HG03060 (cell line): ENCODE results near the gene C5orf15.
"Not testable (repeated sequence)": the region's sequence is repeated elsewhere in the genome, so short reads cannot be mapped to it uniquely, and the experiment has no call there.

Experiments used
- ATAC-seq: cut with Tn5 transposase; IDR thresholded peaks from one replicate; pipeline ENCODE4 v1.9.1; 2021; ENCODE audit warnings: low read depth, moderate number of reproducible peaks; ENCODE audit not compliant: unreplicated experiment

Gene C5orf15

DNA sequence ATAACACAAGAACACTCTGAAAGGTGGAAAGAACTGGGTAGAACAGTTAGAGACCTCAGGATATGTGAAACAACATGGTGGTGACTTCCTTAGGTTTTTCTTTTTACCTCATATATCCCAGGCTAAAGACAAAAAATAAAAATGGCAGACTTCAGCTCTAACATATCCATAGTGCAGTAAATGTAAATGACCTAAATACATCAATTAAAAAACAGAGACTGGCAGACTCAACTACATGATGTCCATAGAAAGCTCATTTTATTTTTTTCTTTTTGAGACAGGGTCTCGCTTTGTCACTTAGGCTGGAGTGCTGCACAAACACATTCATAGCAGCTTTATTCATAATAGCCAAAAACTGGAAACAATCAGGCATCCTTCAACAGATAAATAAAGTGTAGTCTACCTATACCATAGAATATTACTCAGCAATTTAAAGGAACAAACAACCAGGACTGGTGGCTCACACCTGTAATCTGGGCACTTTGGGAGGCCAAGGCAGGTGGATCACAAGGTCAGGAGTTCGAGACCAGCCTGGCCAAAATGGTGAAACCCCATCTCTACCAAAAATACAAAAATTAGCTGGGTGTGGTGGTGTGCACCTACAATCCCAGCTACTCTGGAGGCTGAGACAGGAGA is 4.8 kb downstream of the C5orf15 start:
- no peak for ATAC-seq

DNA sequence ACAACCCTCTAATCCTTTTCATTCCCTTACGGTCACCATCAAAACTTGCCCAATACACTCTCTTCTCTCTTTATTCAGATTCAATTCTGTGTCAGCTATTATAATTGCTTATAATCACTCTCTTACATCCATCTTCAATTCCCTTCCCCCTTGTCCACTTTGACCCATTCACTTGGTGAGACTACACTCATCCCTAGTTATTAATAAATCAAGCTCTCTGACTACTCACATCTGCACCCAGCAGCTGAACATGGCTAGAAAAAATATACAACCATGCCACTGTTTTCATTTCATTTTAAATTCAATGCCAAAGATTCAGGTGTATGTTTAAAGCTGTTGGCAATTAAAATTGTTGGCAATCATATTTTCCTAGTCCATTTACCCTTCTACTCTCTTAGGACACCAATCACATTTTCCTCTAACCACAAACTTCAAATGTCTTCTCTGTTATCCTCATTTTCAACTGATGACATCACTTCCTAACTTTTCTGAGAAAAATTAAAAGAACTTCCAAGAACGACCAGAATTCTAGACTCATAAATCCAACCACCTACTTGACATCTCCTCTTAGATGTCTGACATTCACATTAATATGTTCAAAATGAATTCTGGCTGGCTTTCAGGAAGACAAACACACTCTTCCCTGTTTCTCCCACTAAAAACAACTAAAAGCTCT is 5.5 kb downstream of the C5orf15 start:
- ATAC-seq = no peak

DNA sequence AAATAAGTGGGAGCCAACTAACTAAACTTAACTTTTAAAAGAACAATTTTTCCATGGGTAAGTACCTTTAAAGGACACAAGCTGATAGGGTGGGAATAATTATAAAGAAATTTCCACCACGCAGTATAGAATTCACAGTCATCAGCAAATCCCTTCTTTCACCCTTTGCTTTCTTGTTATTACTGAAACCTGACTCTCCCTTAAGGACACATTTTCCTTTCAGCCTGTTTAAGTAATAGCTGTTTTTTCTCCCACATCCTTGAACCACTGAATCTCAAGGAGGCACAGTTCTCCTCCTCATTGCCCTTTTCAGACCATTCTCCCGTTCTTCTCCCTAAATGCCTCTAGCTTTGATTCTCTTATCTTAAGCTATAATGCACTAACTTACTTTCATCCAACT is 6.3 kb downstream of the C5orf15 start:
- no peak for ATAC-seq

DNA sequence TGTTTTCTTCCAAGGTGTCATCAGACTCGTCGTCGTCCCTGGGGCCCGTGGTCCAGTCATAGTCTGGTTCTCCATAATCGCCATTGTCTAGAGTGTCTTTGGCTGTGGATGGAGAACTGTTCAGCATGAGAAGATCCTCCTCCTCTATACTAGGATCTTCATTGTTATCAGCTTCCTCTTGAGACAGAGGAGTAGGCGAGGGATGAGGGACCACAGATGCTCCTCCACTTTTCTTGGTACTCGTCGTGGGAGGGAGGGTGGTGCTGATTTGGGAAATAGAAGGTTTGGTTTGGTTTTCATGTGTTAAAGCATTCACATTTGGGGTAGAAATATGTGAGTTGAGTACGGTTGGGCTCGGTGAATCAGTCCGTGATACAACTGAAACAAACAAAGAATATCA is 8.8 kb downstream of the C5orf15 start:
- ATAC-seq = no peak

DNA sequence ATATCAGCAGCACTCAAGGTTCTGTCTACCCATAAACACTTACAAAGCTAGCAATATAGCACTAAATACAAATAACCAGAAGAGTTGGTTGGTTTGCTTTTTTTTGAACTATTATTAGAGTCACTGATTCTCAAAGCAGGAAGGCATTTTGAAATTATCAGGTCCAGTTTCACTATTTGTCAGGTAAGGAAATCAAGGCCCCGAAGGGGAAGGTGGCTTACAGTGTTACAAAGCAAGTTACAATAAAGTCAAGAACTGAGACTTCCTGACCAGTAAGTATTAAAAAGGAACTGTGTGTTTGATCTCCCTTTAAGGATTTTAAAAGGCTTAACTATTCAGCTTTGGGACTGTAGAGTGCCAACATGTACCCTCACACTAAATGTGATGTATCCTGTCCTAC is 10.8 kb downstream of the C5orf15 start:
- ATAC-seq = peak; percentile 40

DNA sequence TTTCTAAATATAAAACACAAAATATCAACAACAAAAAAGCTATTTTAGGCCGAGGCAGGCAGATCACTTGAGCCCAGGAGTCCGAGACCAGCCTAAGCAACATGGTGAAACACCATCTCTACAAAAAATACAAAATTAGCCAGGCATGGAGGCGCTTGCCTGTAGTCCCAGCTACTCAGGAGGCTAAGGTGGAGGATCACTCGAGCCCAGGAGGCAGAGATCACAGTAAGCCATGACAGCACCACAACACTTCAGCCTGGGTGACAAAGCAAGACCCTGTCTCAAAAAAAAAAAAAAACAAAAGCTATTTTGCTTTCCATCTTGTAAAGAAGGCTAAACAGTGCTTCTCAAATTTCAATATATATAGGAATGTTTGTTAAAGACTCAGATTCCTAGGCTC is 11.3 kb downstream of the C5orf15 start:
- ATAC-seq = no peak

DNA sequence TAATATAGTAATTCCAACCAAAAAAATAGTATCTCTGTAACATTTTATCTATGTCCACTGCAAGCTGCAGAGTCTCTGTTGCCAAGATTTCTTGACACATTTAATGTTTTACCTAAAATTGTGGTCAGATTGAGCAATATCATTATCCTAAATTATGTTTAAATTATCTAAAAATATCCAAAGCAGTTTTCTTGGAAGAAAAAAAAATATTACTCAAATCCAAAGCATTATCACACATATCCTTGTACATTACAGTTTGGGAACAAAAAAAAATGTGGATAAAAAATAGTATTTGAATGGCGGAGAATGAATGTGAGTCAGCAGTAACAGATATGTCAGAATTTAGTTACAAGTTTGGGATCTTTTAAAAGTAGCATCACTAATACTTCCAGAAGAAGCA is 12.2 kb downstream of the C5orf15 start:
- not testable (repeated sequence) for ATAC-seq

DNA sequence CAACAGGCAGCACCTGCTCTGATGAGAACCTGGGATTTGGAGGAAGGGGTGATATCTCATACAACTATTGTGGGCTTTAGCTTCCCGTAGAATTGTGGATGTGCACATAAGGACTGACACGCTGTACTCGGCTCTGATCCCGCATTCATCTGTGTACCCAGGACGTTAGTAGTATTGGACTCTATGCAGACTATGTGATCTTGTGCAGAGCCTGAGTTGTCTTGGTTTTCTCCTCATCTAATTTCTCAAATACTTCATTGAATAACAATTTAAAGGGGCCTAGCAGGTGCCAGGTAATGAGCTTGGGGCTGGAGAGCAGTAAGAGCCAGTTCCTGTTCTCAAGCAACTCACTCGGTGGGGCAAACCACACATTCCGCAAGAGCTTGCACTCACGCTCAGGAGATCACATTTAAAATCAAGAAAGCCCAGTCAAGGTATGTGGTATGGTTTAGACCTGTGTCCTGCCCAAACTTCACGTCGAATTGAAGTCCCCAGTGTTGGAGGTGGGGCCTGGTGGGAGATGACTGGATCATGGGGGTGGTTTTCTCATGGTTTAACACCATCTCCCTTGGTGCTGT is 14.8 kb downstream of the C5orf15 start:
- no peak for ATAC-seq

DNA sequence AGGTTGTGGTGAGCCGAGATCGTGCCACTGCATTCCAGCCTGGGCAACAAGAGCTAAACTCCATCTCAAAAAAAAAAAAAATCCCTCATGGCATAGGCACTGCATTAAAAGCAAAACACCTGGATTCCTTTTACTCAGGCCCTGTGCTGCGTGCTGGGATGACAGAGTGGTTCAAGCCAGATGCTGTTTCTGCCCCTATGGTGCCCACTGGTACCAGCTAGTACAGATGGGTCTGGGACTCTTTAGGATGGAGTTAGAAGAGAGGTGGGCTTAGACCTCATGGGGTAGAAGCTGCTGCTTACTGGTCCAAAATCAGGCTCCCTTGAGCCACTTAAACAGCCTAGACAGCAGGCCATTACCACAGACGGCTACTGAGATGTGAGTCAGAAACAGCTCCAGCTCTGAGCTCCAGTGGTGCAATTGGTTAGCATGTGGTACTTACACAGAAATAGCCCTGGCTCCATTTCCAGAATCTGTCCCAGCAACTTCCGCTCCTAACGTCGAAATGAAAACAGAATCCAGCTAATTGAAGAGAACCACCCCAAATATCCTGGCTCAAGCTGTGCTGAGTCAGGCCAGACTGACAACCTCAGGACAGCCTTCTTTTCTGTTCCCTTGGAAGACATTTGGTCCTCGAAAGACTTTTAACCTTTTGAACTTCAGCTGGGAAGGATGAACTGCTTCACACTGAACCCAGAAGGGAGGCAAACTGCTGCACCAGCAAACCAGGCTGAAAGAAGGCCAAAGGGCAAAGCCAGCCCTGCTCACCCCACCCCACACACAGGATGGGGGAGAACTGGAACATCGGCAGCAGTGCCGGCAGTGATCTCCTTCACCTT is 15.5 kb downstream of the C5orf15 start:
- no peak for ATAC-seq

DNA sequence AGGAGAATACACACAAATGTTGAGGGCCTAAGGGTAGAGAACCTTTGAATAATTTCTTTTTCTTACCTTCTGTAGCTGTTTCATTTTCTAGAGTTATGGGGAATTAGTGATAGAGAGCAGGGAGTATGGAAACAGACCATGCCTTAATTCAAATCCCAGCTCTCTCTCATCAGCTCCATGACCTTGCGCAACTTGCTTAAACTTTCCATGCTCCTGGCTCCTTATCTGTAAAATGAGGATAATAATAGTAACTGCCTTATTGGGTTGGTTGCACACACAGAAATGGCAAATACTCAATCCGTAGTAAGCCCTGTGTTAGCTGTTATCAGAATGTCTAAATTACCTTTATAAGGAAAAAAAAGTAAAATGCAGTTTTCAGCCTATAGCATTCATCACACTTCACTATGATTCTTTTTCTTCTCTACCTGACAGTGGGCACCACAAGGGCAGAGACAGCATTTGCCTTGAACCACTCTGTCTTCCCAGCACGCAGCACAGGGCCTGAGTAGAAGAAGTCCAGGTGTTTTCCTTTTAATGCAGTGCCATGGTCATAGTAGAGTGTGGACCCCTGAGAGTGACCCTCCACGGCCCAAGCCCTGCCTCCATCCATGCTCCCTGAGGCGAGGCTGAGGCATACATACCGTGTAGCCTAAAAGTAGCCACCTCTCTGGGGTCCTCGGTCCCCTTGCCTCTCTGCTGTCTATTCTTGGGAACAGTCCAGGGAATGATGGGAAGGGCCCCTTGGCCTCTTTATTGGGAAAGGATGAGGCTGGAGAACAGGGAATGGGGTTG is 17.4 kb downstream of the C5orf15 start:
- ATAC-seq = no peak

DNA sequence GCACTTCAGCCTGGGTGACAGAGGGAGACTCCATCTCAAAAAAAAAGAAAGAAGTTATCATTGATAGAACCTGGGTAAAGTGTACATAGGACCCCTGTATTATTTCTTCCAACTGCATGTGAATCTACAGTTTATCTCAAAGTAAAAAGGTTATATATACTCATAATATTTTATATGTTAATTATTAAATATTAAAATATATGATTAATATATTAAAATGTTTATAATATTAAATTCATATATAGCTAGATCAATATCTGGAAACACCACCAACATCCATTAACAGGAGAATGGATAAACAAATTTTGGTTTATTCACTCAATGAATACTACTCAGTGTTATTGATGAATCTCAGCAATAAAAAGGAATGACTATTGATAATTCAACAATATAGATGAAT is 19.7 kb downstream of the C5orf15 start:
- ATAC-seq = no peak

DNA sequence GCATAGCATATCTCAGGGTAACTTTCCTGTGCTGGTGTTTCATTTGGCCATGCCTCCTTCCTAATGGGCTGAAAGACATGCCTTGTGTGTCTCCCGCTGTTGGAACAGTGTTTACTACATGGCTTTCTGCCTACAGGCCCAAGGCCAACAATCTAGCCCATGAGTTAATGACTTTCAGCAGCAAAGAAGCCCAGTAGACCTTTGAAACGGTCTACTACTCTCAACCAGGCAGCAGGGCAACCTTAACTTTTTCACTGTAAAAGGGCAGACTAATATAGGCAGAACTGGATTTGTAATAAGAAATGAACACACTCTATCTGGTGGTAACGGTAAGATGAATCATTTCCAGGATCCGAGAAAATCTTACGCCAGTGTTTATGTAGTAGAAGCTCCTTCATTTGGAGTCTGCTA is 21.0 kb downstream of the C5orf15 start:
- ATAC-seq = no peak

DNA sequence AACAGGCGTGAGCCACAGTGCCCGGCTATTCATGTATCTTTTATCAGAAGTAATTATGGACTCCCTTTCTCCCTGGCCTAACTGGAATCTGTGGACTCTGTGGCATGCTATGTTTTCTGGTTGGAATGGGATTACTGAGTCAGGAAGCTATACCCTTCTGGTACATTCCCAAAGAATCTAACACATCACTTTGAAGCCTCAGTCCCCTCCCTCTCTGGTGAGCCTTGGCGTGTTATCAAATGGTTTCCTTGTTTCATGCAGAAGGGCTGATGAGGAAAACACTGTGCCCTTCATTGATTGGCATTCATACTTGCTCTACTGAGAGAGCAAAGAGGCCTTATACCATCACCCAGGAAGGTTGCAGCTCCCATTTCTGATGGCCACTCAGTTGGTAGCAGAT is 22.9 kb downstream of the C5orf15 start:
- no peak for ATAC-seq

DNA sequence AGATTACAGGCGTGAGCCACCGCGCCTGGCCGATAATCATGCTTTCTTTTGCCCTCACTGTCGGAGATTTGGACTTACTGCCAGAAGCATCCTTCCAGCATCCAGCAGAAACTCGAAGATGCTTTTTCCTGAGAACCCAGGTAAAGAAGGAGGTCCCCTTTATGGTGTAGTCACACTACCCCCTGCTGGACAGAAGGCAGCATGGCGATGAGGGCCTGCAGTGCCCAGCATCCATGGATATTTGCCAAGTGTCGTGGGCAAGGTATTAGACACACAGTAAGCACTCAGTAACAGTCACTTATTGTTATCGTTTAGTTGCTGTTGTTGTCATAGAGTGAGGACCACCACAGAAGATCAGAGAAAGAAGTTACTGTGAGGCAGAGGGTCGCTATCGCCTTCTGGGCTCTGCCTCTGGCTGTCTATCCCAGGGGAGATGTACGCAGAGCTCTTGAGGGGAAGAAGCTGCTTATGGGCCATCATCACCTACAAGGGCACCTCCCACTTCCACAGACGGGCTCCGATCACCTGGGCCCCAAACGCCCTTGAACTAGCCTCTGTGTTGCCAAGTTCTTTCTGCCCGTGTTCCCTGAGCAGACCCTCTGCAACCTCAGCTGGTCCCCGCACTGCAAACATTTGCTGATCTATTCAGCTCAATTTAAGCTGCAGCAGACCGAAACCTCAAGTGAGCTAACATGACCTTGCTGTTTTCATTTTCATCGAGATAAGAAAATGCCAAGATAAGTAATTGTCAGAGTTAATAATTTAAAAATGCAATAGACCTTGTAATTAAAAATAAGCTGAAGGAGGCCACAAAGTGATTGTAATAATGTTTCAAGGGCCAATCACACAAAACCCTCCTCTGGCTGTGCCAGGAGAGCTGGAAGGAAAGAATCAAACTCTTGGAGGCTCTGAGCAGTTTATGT is 23.9 kb downstream of the C5orf15 start:
- no peak for ATAC-seq

DNA sequence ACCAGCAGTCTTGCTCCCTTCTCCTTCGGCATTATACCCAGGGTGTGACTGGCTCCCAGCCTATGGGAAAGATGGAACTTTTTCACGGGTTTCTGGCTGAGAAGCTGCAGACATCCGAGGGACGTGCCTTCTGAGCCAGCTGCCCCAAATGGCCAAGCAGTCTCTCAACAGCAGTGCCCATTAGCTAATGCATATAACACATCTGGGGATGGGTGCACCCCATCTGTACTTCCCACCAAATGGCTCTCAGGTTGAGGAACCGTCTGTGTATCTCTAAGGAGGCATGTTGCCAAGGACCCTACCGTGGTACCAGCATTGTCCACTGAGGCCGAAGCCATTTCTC is 25.0 kb downstream of the C5orf15 start:
- ATAC-seq = no peak

DNA sequence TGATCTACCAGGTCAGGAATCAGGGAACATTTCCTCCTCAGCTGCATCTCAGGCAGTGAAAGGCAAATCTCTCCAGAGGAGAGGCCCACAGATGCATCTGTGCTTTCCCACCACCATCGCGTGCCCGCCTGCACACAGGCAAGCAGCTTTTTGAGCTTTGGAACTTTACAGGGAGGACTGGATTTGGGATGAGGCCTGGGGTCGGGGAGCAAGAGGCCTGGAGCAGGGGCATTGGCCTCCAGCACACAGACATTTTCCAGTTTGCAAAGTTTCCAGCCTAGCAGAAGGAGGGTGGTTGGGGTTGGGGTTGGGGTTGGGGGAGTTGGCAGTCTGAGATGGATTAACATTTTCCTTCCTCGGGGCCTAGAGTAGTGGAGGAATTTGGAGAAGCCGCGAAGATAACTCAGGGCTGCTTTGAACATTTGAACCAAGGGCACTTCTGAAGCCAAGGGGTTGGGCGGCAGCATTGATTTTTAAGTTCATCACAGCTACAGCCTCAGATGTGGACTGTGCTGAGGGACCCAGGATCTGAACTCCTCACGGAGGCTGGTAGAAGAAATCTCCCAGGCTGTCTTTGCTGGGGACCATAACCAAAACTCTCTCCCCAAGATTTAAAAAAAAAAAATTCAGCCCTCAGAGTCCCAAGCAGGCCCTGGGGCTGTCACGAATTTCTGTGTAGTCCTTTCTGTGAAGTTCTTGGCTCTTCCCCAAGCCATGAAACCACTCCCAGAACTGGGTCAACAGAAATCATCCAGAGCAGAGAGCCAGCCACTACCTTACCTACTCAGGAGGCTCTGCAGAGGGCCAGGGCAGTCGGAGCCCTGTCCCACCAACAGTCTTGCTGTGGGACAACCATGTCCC is 25.6 kb downstream of the C5orf15 start:
- no peak for ATAC-seq

DNA sequence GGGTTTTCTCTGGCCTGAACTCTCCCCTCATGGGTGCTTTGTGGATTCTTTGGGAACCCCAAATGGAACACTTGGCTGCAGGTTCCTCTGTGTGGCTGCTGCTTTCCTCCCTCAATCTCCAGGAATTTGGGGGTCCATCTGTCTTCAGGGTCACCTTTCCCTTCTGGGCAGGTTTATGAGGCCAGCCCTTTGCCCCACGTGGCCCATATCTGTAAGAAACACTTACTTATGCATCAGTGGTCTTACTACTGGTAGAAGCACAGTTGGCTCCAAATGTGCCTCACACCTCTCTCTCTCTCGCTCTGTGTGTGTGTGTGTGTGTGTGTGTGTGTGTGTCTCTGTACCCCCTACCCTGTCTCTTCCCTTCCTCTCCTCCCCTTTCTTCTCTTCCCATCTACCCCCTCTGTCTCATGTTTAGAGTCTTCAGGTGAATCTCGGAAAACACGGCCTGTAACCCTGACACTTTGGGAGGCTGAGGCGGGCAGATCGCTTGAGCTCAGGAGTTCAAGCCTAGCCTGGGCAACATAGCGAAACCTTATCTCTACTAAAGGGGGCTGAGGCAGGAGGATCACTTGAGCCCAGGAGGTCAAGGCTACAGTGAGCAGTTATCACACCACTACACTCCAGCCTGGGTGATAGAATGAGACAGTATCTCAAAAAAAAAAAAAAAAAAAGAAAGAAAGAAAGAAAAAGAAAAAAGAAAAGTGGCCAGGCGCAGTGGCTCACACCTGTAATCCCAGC is 26.8 kb downstream of the C5orf15 start:
- no peak for ATAC-seq

DNA sequence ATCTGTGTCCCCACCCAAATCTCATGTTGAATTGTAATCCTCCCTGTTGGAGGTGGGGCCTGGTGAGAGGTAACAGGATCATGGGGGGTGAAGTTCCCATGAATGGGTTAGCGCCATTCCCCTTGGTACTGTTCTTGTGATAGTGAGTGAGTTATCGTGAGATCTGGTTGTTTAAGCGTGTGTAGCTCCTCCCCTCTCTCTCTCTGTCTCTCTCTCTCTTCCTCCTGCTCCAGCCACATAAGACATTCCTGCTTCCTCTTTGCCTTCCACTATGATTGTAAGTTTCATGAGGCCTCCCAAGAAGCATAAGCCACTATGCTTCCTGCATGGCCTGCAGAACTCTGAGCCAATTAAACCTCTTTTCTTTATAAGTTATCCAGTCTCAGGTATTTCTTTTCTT is 28.8 kb downstream of the C5orf15 start:
- no peak for ATAC-seq
